ENCODE data around the gene INSRR. TPM values are rescaled to one million over a fixed set of nuclear protein-coding genes. Genes with fewer than 3 reads are reported as not detected.

Gene INSRR
- total RNA-seq, 4 donors from 2014 or later: not detected

- no peak for TF ChIP-seq CTCF (IDR thresholded peaks at IDR 0.05; ENCODE audit: low read depth)
Observed at GRCh38 chr1:156893048-156893953, 34.4 kb upstream of the INSRR start, which contains the start of gene PEAR1. PEAR1 (plus strand) TSS chr1:156893718; CDS start chr1:156903927, 10,209 bp downstream.

GRCh38 chr1:156892190-156893047 lies 33.5 kb upstream of the INSRR start:
- no peak for TF ChIP-seq CTCF (IDR thresholded peaks at IDR 0.05; ENCODE audit: low read depth)

- no peak for TF ChIP-seq CTCF (IDR thresholded peaks at IDR 0.05; ENCODE audit: low read depth)
Observed at GRCh38 chr1:156889802-156890580, 31.1 kb upstream of the INSRR start.

- TF ChIP-seq CTCF (IDR thresholded peaks at IDR 0.05; ENCODE audit: low read depth): no peak
Observed at GRCh38 chr1:156887734-156888133, 28.8 kb upstream of the INSRR start.

- TF ChIP-seq CTCF (IDR thresholded peaks at IDR 0.05; ENCODE audit: low read depth): no peak
Observed at GRCh38 chr1:156887317-156887716, 28.4 kb upstream of the INSRR start.

- no peak for TF ChIP-seq CTCF (IDR thresholded peaks at IDR 0.05; ENCODE audit: low read depth)
Observed at GRCh38 chr1:156886583-156887281, 27.8 kb upstream of the INSRR start.

Data from subcutaneous adipose tissue (tissue), 4 donors.